HG03060 (cell line): ENCODE results near the gene SLC22A14.
"Not testable (repeated sequence)": the region's sequence is repeated elsewhere in the genome, so short reads cannot be mapped to it uniquely, and the experiment has no call there.

Source experiments
- ATAC-seq: cut with Tn5 transposase; IDR thresholded peaks from one replicate; pipeline ENCODE4 v1.9.1; 2021; ENCODE audit warnings: low read depth, moderate number of reproducible peaks; ENCODE audit not compliant: unreplicated experiment

Gene SLC22A14

GRCh38 chr3:38311941-38312340 is 29.8 kb downstream of the SLC22A14 start:
- no peak for ATAC-seq

DNA sequence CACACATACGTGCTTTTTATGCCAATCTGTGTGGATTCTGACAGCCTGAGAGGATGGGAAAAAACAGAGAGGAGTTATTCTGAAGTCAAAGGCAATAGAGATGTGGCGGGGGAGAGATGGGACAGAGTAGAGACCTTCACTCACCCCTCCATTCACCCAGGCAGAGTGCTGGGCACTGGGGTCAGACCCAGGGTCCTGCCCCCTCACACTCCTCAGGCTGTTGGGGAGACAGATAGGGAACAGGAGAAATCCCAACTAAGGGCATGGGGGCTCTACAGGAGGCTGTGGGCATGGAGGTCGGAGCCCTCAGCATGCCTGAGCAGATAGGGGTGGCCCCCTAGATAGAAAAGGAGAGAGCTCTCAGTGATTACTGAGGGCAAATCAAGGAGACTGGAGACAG is 30.3 kb downstream of the SLC22A14 start:
- no peak for ATAC-seq

DNA sequence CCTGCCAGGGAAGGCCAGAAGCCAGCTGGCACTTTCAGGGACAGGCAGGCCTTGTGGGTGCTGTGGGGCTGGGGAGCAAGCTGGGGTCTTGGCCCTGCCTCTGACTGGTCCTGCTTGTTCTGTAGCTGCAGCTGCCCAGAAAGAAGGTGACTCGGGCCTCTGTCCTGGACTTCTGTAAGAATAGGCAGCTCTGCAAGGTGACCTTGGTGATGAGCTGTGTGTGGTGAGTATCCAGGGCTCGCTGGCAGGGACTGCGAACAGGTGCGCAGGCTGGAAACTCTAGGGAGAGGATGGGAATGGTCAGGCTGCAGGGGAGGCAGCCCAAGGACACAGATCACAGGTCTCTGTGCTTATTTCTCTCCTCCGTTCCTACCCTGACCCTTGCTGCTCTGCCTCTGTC is 31.2 kb downstream of the SLC22A14 start:
- no peak for ATAC-seq

DNA sequence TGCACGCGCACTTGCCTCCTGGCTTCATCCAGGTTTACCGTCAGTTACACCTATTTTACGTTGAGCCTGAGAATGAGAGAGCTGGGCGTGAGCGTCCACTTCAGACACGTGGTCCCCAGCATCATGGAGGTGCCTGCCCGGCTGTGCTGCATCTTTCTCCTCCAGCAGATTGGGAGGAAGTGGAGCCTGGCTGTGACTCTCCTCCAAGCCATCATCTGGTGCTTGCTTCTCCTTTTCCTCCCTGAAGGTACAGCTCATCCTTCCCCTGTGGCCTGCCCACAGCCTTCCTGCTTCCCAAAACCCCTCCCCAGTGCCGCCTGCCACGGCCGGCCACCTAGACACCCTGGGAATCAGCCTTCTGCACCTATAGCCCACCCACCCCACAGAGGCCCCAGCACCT is 31.6 kb downstream of the SLC22A14 start:
- no peak for ATAC-seq

DNA sequence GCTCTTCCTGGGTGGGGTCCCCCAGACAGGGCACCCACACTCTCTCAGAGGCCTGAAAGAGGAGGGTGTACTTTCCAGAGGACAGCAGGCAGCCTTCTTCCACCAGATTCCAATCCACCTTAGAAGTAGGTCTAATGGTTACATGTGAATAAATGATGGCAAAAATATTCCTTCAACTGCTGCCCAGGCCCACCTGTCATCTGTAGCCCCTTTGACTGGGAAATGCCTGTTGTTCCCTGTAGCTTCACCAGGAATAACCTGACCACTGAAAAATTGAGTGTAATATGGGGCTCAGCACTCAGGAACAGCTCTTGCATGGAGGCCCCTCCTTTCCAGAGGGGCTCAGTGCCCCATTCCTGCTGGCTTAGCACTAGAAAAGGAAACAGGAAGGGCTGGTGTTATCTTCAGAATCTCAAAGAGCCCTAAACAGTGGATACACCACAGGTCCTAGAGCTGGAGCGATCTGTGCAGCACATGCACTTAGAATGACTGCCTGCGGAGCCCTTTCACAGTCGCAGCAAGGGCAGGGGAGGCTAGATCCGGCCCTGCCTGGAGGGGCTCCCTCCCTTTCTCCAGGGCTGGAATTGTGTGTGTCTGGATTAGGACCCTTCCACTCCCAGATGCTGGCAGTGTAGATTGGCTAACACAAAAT is 32.1 kb downstream of the SLC22A14 start:
- ATAC-seq, result no peak

GRCh38 chr3:38314764-38315487 is 32.8 kb downstream of the SLC22A14 start:
- no peak for ATAC-seq

DNA sequence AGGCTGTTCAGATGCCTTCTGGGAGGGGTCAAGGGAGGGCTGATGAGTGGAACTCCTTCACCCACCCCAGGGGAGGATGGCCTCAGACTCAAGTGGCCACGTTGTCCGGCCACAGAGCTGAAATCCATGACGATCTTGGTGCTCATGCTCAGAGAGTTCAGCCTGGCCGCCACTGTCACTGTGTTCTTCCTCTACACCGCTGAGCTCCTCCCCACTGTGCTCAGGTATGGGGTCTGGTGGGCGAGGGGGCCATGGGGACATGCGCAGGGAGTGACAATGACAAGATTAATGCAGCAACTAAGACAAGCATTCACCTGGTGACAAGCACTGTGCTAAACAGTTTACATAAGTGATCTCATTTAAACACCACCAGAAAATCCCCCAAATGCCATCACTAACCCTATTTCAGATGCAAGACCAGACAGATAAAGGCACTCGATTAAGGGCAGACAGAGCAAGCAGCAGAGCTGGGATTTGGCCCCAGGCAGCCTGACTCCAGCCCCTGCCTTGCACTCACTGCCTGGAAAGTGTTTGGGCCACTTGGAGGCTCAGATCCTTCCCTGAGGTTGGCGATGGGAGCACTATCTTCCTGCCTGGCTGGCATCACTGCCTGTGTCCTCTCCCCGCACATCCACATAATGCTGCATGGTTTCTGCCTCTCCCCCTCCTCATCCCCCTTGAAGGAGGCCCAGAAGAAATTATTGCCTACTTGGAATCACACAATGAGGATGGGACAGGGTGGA is 33.6 kb downstream of the SLC22A14 start:
- no peak for ATAC-seq

DNA sequence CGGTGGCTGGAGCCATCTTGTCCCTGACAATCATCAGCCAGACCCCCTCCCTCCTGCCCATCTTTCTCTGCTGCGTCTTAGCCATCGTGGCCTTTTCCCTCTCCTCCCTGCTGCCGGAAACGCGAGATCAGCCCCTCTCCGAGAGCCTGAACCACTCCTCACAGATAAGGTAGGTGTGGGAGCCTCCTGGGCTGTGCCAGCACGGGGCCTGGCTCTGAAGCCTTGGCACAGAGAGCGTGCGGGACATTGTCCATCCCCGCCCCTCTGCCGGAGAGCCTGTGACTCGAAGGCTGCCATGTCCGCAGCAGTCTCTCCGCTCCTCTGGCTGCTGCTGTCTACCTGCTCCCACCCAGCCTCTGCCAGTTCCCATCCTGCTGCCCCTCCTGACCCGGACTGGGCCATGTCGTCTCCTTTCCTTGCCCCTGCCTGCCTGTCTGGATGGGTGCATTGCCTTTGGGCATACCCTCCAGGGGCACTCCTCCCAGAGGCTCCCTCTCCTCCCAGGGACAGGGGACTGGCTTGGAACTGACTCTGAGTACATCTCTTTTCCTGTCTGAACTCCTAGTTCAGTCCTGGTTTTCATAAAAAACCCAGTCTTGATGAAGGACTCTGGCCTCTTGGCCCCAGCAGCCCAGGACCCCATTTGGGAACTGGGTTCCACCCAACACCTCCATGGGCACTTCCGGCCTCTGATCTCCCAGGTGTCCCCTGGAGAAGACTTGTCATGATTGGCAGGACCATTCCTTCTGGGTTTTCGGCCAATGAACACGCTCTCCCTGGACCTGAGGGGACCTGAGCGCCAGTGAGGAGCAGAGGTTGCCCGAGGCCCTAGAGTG is 34.5 kb downstream of the SLC22A14 start:
- no peak for ATAC-seq

DNA sequence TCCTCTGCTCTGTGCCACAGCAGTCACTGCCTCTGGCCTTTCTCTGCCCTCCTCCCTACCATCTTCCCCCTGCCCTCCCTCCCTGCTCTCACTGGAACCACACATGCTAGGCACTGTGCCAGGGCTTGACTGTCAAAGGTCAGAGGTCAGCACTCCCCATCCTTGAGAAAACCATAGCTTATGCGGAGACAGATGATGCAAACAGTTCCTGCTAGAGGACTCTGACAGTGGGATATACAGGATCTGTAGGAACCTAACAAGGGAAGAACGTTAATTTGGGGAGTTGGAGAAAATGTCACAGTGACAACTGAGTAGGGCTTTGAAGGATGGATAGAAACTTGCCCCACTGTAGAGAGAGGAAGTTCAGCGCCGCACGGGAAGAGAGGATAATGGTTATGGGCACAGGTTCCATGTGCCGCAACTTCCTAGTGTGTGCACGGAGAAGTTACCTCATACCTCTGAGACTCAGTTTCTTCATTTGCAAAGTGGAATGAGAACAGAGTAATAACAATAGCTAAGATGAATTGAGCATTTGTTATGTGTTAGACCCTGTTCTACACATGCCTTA is 35.2 kb downstream of the SLC22A14 start:
- ATAC-seq, result no peak

GRCh38 chr3:38318766-38319671 is 36.9 kb downstream of the SLC22A14 start:
- ATAC-seq, result no peak

GRCh38 chr3:38320638-38321037 is 38.5 kb downstream of the SLC22A14 start:
- not testable (repeated sequence) for ATAC-seq

- no peak for ATAC-seq
These were observed 41.0 kb downstream of the SLC22A14 start for GRCh38 chr3:38323060-38323459.

DNA sequence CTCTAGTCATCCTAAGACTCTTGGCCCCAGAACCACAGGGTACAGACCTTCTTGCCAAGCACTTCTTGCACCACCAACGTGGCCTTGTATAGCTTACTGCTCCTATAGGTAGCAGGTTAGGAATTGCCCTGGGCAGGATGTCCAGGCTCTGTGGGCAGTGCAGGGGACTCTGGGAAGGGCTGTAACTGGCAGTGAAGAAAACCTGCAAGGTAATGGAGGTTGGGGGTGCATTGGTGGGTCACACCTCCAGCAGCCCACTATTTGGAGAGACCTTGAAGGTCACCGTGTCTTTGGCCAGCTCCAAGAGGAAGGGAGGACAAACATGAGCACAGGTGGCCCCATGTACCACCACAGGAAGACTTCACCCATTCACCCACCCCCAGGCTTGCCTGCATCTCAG is 43.2 kb downstream of the SLC22A14 start:
- no peak for ATAC-seq

GRCh38 chr3:38327335-38328009 is 45.4 kb downstream of the SLC22A14 start:
- no peak for ATAC-seq

DNA sequence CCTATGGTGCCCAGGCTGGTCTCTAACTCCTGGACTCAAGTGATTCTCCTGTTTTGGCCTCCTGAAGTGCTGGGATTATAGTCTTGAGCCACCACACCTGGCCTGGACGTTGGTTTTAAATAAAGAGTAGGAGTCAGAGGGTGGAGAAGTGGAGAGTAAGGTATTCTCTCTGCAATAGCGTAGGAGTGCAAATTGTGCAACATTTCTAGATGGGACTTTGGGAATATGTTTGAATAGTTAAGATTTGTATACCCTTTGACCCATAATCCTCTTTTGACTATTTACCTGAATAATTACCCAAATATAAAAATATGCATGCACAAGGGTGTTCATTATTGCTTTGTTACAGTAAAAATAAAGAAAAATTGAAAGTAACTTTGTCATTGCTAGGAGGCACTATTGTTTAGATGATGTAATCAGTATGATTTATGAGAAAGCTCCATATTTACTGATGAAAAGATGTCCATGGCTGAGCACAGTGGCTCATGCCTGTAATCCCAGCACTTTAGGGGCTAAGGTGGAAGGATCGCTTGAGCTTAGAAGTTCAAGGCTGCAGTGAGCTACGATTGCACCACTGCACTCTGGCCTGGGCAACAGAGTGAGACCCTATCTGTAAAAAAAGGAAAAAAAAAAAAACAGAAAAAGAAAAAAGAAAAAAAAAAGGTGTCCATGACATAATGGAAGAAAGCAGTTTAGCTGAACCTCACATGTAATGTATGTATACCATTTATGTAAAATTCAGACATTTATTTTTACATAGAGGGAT is 49.3 kb downstream of the SLC22A14 start:
- ATAC-seq, result no peak

- no peak for ATAC-seq
These were observed 50.1 kb downstream of the SLC22A14 start for GRCh38 chr3:38332201-38332600.

GRCh38 chr3:38334142-38335055 is 52.3 kb downstream of the SLC22A14 start:
- ATAC-seq, result no peak
